Tibial nerve (tissue), 4 donors: Measurements from ENCODE around the gene CLEC4C. TPM values are rescaled to one million over a fixed set of nuclear protein-coding genes. Genes with fewer than 3 reads are reported as not detected.
"Not testable (repeated sequence)": the region's sequence is repeated elsewhere in the genome, so short reads cannot be mapped to it uniquely, and the experiment has no call there.

ENCODE experiments used
- DNase-seq, 2 donors: peaks; one replicate each; pipeline ENCODE4 v3.0.0-alpha.2; 2019; ENCODE audit warnings: low spot score in 2 of 2
- H3K27ac ChIP-seq, 4 donors: fragments of 200-600 bp; sonication (generic) in 3 of 4; one replicate each; pipeline ENCODE4 v1.5.1; 2017 to 2019; ENCODE audit warnings: mild to moderate bottlenecking in 1 of 4
- H3K27me3 ChIP-seq, 2 donors: fragments of 200-600 bp; sonication (generic) in 1 of 2; one replicate each; pipeline versions ENCODE4 v1.5.1 to v1.6.0; 2017 to 2019
- H3K36me3 ChIP-seq, 3 donors: fragments of 200-600 bp; sonication (generic); one replicate each; pipeline ENCODE4 v1.5.1; 2018 to 2019
- H3K4me1 ChIP-seq, 4 donors: fragments of 200-600 bp; sonication (generic) in 3 of 4; one replicate each; pipeline ENCODE4 v1.5.1; 2017 to 2019
- H3K4me3 ChIP-seq, 4 donors: fragments of 200-600 bp; sonication (generic) in 3 of 4; one replicate each; pipeline ENCODE4 v1.5.1; 2017 to 2019; ENCODE audit warnings: mild to moderate bottlenecking in 1 of 4, moderate library complexity in 1 of 4
- H3K9me3 ChIP-seq, 4 donors: fragments of 200-600 bp; sonication (generic) in 3 of 4; one replicate each; pipeline ENCODE4 v1.5.1; 2017 to 2019
- CTCF ChIP-seq, 5 experiments: fragments of 200-600 bp in 3 of 5; fragments of 450-650 bp in 2 of 5; sonication (generic) in 3 of 5; IDR thresholded peaks; one replicate each; pipeline ENCODE4 v1.5.1; 2016 to 2019; ENCODE audit warnings: antibody characterized with exemption in 5 of 5, mild to moderate bottlenecking in 3 of 5, moderate library complexity in 2 of 5
- EP300 ChIP-seq, 2 donors: sonication (generic); formaldehyde crosslinking; IDR thresholded peaks; one replicate each; pipeline ENCODE4 v1.6.1; 2017; ENCODE audit warnings: antibody characterized with exemption in 2 of 2, mild to moderate bottlenecking in 1 of 2
- POLR2A ChIP-seq, 2 donors: fragments of 450-650 bp; IDR thresholded peaks; one replicate each; pipeline ENCODE4 v1.6.1; 2017; ENCODE audit warnings: antibody characterized with exemption in 2 of 2, mild to moderate bottlenecking in 2 of 2, moderate library complexity in 2 of 2
- WGBS, 2 donors: methylation state at CpG; one replicate each; pipeline ENCODE4 v1.1.5; 2018; 5-methylcytosine and 5-hydroxymethylcytosine counted together
- total RNA-seq, 4 donors: library from RNA; depleted of rRNA; stranded (reverse); fragments of >200 nt; gene quantifications; one replicate each; pipeline ENCODE4 v1.1.0, GENCODE V29; 2016

Gene CLEC4C
- total RNA-seq, 4 donors from 2014 or later: not detected

DNA sequence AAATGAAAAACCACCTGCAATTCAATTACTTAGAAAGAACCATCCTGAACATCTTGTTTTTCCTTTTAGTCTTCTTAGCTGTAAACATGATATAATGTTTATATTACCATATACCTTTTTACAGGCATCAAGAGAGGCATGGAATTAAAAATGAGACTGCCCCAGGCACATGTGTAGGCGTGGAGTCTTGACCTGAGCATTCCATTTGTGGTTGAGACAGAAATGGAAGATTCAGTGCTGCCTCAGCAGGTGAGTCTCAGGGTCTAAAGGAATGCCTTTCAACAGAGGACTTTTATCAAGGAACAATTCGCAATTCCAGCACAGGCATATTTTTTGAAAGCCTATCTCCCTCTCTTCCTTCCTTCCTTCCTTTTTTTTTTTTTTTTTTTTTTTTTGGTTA, 9.8 kb upstream of the CLEC4C start:
- no peak for DNase-seq
- H3K4me3 ChIP-seq: no peak overlapping the region
- WGBS, 2 donors: 68 to 69% methylated on average over 2 of the region's 2 CpGs
- TF ChIP-seq CTCF (IDR thresholded peaks at IDR 0.05) (no peak), EP300 (IDR thresholded peaks at IDR 0.05) (no peak), POLR2A (IDR thresholded peaks at IDR 0.05) (no peak)
- H3K36me3 ChIP-seq: no peaks in the 10 kb centered on the region
- no peaks in the 10 kb centered on the region for H3K4me1 ChIP-seq
- no peak overlapping the region for H3K27ac ChIP-seq
- H3K27me3 ChIP-seq: no peaks in the 10 kb centered on the region
- H3K9me3 ChIP-seq: no peaks in the 10 kb centered on the region

DNA sequence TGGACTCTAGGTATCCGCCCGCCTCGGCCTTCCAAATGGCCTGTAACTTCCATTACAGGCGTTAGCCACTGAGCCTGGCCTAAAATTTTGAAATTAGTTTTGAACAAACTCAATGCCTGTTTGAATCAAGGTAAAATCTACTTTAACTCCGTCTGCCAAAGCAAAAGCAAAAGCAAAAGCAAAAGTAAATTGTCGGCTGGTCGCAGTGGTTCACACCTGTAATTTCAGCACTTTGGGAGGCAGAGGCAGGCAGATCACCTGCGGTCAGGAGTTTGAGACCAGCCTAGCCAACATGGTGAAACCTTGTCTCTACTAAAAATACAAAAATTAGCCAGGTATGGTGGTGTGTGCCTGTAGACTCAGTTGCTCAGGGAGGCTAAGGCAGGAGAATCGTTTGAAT, 8.5 kb upstream of the CLEC4C start:
- WGBS, 2 donors: 86 to 92% methylated on average over 9 of the region's 9 CpGs
- DNase-seq, H3K4me3 ChIP-seq, H3K36me3 ChIP-seq, H3K27ac ChIP-seq, H3K9me3 ChIP-seq, H3K27me3 ChIP-seq, H3K4me1 ChIP-seq: not testable (repeated sequence)

- H3K4me1 ChIP-seq, H3K36me3 ChIP-seq, H3K9me3 ChIP-seq, DNase-seq, H3K27ac ChIP-seq, H3K4me3 ChIP-seq, H3K27me3 ChIP-seq: not testable (repeated sequence)
- 90 to 93% methylated on average over 25 to 46 of the region's 48 CpGs for WGBS, 2 donors
Observed at GRCh38 chr12:7751941-7752922, 5.1 kb upstream of the CLEC4C start.

DNA sequence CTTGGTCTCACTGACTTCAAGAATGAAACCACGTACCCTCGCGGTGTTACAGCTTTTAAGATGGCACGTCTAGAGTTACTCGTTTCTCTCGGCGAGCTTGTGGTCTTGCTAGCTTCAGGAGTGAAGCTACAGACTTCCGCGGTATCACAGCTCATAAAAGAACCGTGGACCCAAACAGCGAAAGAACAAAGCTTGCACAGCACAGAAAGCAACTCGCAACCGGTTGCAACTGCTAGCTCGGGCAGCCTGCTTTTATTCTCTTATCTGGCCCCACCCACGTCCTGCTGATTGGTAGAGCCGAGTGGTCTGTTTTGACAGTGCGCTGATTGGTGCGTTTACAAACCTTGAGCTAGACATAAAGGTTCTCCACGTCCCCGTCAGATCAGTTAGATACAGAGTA, 4.2 kb upstream of the CLEC4C start:
- Histone ChIP-seq H3K27ac (no peak overlapping the region), H3K4me3 (no peak overlapping the region), H3K36me3 (no peaks in the 10 kb centered on the region), H3K9me3 (peaks cover 0 to 11% (median 0%) of the 10 kb centered on the region in 4 donors), H3K4me1 (no peaks in the 10 kb centered on the region), H3K27me3 (no peaks in the 10 kb centered on the region)
- DNase-seq: no peak
- 84 to 85% methylated on average over 20 of the region's 20 CpGs for WGBS, 2 donors
- TF ChIP-seq CTCF (IDR thresholded peaks at IDR 0.05) (no peak), POLR2A (IDR thresholded peaks at IDR 0.05) (no peak), EP300 (IDR thresholded peaks at IDR 0.05) (no peak)

DNA sequence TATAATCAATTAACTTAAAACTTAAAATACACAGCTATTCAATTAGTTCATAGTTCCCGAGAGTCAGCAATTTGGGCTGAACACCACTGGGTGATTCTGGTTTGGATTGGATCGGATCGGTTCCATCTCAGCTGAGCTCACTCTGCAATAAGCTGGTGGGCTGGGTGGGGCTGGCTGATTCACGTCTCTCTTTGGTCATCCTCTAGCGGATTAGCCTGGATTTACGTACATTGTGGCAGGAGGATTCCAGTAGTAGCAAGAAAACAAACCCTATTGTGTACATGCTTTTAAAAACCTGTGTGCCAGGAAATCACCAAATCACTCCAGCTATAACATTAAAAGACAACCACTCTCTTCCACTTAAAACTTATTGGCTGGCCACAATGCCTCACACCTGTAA, 3.2 kb upstream of the CLEC4C start:
- no peak overlapping the region for H3K4me3 ChIP-seq
- no peak overlapping the region for H3K27ac ChIP-seq
- DNase-seq: no peak
- H3K36me3 ChIP-seq: no peaks in the 10 kb centered on the region
- peaks cover 0 to 14% (median 0%) of the 10 kb centered on the region in 4 donors for H3K9me3 ChIP-seq
- no peak for TF ChIP-seq POLR2A (IDR thresholded peaks at IDR 0.05)
- TF ChIP-seq CTCF (IDR thresholded peaks at IDR 0.05): no peak
- TF ChIP-seq EP300 (IDR thresholded peaks at IDR 0.05): no peak
- H3K27me3 ChIP-seq: no peaks in the 10 kb centered on the region
- H3K4me1 ChIP-seq: no peaks in the 10 kb centered on the region
- WGBS, 2 donors: 83 to 85% methylated on average over 6 of the region's 6 CpGs

- 83 to 85% methylated on average over 8 of the region's 8 CpGs for whole genome bisulfite sequencing, 2 donors
- no peak for DNase-seq
- Histone ChIP-seq H3K27me3 (no peaks in the 10 kb centered on the region), H3K36me3 (no peaks in the 10 kb centered on the region), H3K4me3 (no peak overlapping the region), H3K27ac (no peak overlapping the region), H3K4me1 (no peaks in the 10 kb centered on the region), H3K9me3 (peaks cover 0 to 14% (median 0%) of the 10 kb centered on the region in 4 donors)
- TF ChIP-seq POLR2A (IDR thresholded peaks at IDR 0.05): no peak
- no peak for TF ChIP-seq EP300 (IDR thresholded peaks at IDR 0.05)
- no peak for TF ChIP-seq CTCF (IDR thresholded peaks at IDR 0.05)
Observed at GRCh38 chr12:7749442-7749841, 2.3 kb upstream of the CLEC4C start.
